ENCODE data around the gene FCAMR.

DNA sequence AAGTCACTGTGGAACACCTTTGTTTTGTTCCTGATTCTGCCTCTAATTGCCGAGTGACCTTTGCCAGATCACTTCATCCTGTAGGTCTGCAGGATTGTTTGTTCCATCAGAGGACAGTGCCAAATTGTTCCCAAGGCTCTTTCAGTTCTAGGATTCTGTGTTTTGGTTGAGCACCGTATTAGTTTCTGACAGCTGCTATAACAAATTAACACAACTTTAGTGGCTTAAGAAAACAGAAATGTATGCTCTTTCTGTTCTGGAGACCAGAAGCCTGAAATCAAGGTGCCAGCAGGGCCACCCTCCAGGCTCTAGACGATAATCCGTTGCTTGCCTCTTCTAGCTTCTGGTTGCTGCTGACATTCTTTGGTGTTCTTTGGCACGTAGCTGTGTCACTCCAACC, 20.6 kb downstream of the FCAMR start:
- TF ChIP-seq, protein P1, sequence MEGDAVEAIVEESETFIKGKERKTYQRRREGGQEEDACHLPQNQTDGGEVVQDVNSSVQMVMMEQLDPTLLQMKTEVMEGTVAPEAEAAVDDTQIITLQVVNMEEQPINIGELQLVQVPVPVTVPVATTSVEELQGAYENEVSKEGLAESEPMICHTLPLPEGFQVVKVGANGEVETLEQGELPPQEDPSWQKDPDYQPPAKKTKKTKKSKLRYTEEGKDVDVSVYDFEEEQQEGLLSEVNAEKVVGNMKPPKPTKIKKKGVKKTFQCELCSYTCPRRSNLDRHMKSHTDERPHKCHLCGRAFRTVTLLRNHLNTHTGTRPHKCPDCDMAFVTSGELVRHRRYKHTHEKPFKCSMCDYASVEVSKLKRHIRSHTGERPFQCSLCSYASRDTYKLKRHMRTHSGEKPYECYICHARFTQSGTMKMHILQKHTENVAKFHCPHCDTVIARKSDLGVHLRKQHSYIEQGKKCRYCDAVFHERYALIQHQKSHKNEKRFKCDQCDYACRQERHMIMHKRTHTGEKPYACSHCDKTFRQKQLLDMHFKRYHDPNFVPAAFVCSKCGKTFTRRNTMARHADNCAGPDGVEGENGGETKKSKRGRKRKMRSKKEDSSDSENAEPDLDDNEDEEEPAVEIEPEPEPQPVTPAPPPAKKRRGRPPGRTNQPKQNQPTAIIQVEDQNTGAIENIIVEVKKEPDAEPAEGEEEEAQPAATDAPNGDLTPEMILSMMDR (IDR thresholded peaks at IDR 0.05; ENCODE audit: low read depth, low read length, missing input control): no peak
- TF ChIP-seq NR2F2 (IDR thresholded peaks at IDR 0.05): no peak
- TF ChIP-seq, protein P2, sequence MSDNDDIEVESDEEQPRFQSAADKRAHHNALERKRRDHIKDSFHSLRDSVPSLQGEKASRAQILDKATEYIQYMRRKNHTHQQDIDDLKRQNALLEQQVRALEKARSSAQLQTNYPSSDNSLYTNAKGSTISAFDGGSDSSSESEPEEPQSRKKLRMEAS (IDR thresholded peaks at IDR 0.05): no peak
- TF ChIP-seq, protein P3, sequence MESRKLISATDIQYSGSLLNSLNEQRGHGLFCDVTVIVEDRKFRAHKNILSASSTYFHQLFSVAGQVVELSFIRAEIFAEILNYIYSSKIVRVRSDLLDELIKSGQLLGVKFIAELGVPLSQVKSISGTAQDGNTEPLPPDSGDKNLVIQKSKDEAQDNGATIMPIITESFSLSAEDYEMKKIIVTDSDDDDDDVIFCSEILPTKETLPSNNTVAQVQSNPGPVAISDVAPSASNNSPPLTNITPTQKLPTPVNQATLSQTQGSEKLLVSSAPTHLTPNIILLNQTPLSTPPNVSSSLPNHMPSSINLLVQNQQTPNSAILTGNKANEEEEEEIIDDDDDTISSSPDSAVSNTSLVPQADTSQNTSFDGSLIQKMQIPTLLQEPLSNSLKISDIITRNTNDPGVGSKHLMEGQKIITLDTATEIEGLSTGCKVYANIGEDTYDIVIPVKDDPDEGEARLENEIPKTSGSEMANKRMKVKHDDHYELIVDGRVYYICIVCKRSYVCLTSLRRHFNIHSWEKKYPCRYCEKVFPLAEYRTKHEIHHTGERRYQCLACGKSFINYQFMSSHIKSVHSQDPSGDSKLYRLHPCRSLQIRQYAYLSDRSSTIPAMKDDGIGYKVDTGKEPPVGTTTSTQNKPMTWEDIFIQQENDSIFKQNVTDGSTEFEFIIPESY (IDR thresholded peaks at IDR 0.05): no peak
- TF ChIP-seq, protein P4, sequence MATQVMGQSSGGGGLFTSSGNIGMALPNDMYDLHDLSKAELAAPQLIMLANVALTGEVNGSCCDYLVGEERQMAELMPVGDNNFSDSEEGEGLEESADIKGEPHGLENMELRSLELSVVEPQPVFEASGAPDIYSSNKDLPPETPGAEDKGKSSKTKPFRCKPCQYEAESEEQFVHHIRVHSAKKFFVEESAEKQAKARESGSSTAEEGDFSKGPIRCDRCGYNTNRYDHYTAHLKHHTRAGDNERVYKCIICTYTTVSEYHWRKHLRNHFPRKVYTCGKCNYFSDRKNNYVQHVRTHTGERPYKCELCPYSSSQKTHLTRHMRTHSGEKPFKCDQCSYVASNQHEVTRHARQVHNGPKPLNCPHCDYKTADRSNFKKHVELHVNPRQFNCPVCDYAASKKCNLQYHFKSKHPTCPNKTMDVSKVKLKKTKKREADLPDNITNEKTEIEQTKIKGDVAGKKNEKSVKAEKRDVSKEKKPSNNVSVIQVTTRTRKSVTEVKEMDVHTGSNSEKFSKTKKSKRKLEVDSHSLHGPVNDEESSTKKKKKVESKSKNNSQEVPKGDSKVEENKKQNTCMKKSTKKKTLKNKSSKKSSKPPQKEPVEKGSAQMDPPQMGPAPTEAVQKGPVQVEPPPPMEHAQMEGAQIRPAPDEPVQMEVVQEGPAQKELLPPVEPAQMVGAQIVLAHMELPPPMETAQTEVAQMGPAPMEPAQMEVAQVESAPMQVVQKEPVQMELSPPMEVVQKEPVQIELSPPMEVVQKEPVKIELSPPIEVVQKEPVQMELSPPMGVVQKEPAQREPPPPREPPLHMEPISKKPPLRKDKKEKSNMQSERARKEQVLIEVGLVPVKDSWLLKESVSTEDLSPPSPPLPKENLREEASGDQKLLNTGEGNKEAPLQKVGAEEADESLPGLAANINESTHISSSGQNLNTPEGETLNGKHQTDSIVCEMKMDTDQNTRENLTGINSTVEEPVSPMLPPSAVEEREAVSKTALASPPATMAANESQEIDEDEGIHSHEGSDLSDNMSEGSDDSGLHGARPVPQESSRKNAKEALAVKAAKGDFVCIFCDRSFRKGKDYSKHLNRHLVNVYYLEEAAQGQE (IDR thresholded peaks at IDR 0.05): no peak
- TF ChIP-seq SP1 (IDR thresholded peaks at IDR 0.05): no peak
- no peak for TF ChIP-seq GABPA (IDR thresholded peaks at IDR 0.05 in 1 of 2, conservative IDR thresholded peaks at IDR 0.05 in 1 of 2)
